ENCODE results near the gene BICDL2.

- TF ChIP-seq CTCF (IDR thresholded peaks at IDR 0.05) (peak; percentile 55 to 97 (median 83)), POLR2A (IDR thresholded peaks at IDR 0.05) (no peak)
Measured at GRCh38 chr16:3059041-3059722, 22.4 kb upstream of the BICDL2 start.

Data from breast epithelium (tissue), 3 donors.